HG02852 (cell line): ENCODE results near the gene CHIC2.
A peak's percentile ranks its signal among the peaks of the same experiment; 100 is the strongest.

ENCODE experiments used
- ATAC-seq: cut with Tn5 transposase; IDR thresholded peaks from one replicate; pipeline ENCODE4 v1.9.1; 2021; ENCODE audit warnings: mild to moderate bottlenecking, moderate library complexity; ENCODE audit not compliant: unreplicated experiment

Gene CHIC2

DNA sequence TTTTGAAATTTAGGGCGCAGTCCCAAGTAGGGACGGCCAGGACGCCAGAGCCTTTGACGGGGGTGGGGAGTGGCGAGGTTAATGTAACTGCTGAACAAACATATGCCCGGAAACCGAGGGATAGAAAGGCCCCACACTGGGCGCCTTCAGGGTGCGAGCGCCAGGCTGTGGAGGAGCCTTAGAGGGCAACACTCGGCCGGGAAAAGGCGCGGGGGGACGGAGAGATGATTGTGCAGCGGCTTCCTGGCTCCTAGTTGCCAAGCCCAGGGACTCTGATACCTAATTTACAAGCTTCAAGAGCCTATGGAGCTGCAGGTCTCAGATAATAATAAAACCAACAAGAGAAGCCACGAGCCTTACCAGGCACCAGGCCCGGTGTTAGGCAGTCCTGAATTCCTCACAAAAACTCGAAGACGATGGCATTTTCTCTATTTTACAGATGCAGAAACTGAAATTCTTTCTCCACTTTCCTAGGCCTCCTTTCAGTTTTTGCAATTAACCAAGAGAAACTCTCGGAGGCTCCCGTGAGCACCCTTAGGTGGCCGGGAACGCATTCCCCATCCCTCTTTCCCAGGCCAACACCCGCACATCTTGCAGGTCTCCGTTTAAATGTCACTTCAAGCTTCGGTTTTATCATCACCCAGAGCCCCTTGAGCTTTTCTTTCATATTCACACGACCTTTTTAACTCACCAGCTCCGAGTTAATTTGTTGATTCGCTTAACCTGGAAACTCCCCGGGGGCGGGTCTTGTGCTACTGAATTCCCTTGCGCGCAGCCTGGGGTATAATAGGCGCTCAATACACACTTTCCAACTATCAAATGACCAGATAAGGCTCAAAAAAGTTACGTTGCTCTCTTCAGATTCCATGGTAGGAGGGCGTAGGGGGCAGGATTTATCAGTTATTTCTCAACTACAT, 29.2 kb upstream of the CHIC2 start:
- no peak for ATAC-seq

DNA sequence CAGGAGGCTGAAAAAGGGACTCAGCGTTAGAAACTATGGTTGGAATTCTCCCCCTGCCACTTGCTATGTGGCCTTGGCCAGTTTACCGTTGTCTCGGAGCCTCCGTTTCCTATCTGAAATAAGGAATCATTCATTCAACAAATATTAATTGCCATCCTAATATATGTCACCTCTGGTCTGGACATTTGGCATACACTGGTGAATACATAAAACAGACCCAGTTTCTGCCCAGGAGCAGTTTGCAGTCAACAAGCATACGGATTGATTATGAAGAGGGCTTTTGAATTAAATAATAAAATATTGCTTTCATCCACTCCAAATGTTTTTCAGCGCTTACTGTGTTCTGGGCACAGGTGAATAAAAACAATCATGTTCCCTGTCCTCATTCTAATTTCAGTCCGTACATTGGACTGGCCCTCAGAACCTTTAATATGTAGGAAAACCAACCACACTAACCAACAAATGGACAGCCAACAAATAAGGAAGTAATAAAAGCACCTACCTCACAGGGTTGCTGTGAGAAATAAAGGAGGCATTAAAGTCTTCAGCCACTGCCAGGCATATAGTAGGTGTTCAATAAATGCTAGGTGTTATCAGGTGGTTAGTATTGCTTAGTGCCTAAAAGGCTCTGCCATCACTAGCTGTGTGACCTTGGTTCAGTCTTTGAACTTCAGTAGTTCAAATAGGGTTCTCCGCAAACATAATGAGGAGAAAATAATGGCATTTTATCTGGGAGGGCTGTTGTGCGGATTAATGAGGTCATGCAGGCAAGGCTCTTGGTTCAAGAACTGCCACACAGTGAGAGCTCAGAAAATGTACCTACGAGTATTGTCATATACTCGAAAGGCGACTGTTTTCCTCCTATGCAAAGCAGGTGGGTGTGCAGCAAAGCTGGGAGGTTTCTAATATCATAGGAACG, 28.3 kb upstream of the CHIC2 start:
- ATAC-seq = no peak

DNA sequence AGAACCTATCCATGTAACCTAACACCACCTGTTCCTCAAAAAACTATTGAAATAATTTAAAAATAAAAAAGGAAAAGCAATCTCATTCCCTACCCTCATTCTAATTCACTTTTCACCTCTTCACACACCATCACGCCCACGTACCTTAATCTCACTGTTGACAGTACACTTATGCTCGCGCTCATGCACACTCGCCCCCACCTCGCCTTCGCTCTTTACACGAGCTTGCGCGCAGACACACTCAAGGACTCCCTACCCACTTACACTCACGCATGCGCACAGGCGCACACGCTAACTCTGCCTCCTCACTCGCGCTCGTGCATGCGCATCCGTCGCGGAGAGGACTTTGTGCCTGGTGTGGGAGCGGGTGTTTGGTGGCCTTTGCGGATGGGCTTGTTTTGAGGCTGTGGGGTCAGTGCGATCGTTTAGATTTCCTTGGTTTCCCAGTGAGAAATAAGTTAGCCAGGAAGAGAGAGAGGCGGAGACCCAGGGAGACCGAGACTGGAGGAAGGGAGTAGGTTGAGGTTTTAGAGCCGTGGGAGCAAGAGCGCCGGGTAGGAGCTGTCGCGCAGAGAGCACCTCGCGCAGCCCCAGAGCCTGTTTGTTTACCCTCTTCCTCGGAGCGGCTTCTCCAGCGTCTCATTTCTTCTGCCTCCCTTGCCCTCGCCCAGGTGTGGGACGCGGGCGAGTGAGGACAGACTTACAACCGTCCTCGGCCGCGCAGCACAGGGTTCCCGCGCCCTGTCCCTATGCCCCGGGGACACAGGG, 27.4 kb upstream of the CHIC2 start:
- ATAC-seq = peak; percentile 89

DNA sequence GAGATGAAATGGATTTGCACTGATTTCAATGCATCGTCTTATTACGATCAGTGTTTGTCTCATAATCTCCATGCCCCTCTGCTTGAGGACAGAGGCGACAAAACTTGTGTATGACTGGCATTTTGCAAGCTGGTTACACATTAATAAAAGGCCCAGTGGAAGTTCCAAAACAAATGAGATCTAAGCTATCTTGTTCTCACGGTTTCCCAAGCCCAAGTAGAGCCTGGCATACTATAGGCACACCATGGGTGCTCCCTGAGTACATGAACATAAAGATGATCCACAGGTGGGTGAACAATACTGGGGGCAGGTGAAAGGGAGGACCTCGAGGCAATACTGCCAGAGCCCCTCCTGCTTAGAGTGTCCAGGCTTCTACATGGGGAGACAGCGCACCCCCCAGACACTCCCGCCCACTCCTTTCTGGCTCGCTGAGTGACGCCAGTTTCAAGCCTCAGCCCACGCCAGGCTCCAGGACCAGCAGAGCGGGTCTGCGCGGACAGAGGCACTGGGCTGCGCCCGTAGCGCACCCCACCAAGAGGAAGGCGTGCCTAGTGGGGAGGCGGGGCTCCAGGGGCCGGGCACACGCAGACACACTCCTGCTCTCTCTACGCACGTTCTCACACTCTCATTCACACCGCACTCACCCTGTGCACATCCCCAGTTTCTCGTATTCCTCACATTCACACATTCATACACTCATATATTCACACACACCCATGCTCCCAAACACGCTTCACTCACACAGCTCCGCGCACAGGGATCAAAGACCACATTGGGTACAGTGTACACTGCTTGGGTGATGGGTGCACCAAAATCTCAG, 26.6 kb upstream of the CHIC2 start:
- ATAC-seq = peak; percentile 53

DNA sequence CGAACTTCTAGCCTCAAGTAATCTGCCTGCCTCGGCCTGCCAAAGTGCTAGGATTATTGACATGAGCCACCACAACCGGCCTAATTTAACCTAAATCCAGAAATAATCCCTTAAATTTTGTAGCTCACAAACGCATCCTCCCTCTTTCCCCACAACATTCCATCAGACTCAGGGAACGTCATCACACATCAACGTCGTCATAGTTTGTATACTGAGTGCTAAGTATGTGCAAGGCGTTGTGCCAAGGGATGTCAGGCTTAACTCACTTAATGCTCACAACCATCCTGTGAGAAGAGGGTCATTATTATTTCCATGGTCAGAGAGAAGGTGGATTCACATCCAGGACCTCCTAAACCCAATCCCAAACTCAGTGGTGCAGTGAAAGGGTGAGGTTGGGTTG, 26.0 kb upstream of the CHIC2 start:
- no peak for ATAC-seq

DNA sequence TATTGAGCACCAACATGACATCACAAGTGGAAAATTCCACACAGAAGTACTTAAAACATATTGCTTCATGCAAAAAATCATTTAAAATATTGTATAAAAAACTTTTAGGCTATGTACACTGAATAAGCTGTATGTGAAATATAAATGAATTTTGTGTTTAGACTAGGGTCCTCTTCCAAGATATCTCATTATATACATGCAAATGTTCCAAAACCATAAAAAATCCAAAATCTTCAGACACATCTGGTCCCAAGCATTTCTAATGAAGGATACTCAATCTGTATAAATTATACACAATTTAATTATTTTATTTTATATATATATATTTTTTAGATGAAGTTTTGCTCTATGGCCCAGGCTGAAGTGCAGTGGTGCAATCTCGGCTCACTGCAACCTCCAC, 25.5 kb upstream of the CHIC2 start:
- ATAC-seq = no peak

DNA sequence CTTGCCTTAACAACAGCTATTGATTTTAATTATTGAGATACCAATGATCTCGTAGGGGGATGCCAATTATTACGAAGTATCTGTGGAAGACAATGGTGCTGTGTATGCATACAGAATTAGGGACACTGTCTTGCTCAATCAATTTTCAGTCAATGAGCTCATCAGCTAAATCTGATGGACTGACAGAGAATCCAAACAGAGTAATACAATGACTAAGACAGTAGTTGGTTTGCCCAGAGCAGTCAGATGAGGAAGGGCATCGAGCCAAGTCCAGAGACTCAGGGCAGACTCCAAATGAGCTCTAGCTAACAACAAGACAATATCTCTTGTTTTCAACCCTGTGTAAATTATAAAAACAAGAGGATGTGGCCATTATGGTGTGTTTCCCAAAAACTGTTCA, 20.9 kb upstream of the CHIC2 start:
- ATAC-seq = no peak

DNA sequence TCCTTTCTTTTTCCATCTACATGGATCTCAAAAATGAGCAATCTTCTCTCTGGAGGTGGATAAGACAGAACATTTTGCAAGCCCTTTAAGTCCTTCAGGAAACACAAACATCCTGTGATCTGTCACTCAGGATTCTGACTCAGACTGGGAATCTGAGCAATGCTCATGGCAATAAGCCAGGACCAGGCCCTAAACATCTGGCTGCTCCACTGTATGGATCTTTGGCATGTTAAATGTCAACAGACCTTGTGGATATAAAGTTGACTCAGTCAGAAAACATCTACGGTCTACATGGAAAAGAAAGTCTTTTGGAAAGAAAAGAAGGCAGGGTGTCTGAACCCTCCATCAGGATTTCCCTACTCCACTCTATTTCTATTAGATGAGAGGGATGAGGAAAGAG, 17.8 kb upstream of the CHIC2 start:
- no peak for ATAC-seq

DNA sequence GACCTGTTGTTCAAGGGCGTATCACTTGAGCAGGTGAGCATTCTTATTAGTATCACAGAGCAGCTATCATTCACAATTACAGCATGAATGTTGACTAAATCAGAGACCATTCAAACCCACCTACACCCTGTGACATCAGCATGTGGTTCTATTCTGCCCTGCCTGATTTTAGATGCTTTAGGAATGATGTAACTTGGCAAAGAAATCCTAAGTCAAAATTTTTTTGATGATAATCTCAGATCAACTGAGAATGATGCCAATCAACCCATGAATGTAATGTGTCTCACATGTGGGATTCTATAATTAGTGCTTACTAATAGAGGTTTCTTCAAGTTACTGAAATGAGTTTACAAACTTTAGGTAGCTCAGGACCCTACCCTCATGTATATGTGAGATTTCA, 13.4 kb upstream of the CHIC2 start:
- ATAC-seq = no peak

DNA sequence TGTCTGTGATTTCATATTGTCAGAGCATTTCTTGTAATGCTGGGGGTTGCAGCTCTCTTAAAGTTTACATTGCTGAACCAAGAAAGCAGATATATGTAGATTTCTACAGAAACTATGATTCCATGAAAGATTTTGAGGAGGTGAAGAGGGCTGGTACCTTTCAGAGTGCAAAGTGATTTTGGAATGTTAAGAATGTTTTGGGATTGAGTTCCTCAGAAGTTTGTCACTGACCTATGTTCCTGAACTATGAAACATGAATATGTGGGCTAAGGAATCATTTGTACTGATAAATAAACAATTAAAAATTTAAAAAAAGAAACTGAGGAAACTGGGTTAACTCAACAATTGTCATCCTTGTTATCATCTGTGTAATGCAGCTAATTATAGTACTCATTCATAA, 12.3 kb upstream of the CHIC2 start:
- ATAC-seq = no peak

DNA sequence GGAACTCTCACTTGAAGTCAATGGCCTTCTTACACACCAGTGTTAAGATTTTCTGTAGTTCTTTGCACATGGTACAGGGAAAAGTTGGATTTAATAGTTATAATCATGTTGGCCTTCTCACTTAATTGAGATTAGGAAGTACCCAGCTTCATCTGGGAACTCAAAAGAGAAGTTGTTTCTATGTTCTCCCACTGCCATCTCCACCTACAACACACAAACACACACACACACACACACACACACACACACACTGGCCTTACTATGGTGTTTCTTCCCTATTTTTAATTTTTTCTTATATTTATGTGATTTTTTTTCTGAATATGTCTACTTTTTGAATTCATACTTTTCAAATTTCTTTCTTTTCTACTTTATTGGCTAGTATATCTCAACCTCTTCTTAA, 10.0 kb upstream of the CHIC2 start:
- ATAC-seq = no peak

DNA sequence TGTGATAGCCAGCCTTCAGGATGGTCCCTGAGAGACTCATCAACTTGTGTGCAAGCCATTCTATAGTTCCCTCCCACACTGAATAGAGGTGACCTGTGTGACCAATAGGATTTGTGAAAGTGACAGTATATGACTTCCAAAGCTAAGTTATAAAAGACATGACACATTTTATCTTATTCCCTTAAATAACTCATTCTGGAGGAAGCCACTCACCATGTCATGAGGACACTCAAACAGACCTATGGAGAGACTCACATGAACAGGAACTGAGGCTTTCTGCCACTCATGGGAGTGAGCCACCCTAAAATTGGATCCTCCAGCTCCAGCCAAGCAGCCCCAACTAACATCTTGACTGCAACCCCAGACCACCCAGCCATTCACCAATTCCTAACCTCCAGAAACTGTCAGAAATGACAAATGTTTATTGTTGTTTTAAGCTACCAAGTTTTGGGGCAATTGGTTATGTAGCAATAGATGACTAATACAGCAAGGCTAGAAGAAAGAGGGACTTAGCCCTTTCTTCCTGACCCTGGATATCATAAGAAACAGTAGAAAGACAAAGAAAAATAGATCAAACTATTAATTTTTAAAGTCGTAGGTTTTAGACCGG, 9.0 kb upstream of the CHIC2 start:
- ATAC-seq = no peak

DNA sequence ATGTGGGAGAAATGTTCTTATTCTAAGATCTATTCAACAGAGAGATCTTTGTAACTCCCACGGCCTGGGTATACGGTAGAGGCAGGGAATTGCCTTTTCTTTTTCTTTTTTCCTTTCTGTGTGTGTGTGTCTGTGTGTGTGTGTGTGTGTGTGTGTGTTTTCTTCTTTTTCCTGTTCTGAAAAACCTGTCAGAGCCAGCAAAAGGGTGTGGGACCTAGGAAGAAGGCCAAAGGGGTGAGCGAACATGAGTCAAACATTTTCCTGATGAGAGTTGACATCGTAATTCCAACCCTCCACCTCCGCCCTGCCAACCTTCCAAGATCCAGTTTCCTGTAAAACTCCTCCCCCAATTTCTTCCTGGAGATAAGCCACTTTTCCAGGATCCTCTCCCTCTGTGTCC, 2.8 kb upstream of the CHIC2 start:
- ATAC-seq = no peak

DNA sequence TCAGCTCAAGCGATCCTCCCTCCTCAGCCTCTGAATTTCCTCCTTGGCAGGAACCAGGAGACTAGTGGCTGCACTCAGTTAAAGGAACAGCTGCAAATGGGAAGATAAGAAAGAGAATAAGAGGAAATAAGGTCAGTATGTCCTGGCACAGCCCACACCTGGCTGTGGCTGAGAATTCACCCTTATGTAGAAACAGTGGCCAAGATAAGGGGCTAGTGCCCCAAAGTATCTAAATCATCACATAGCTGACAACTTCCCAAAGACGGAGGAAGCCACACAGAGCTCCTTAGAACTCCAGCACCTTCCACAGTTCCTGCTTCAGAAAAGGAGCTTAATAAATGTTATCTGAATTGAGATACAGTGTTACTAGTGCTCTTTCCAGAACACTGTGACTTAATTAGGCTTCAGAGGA, 2.3 kb upstream of the CHIC2 start:
- ATAC-seq = no peak

DNA sequence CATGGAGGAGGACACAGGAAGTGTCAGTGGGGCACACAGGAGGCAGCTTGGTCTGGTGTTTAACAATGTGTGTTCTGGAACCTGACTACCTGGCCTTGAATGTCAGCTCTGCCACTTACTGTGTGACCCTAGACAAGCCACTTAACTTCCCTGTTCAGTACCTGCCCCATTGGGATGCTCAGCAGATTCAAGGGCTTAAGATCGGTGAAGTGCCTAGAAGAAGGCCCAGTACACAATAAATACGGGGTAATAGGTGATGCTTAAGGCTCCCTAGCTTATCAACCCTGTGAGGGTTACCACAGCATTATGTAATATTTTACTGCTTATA, 1.6 kb upstream of the CHIC2 start:
- no peak for ATAC-seq

DNA sequence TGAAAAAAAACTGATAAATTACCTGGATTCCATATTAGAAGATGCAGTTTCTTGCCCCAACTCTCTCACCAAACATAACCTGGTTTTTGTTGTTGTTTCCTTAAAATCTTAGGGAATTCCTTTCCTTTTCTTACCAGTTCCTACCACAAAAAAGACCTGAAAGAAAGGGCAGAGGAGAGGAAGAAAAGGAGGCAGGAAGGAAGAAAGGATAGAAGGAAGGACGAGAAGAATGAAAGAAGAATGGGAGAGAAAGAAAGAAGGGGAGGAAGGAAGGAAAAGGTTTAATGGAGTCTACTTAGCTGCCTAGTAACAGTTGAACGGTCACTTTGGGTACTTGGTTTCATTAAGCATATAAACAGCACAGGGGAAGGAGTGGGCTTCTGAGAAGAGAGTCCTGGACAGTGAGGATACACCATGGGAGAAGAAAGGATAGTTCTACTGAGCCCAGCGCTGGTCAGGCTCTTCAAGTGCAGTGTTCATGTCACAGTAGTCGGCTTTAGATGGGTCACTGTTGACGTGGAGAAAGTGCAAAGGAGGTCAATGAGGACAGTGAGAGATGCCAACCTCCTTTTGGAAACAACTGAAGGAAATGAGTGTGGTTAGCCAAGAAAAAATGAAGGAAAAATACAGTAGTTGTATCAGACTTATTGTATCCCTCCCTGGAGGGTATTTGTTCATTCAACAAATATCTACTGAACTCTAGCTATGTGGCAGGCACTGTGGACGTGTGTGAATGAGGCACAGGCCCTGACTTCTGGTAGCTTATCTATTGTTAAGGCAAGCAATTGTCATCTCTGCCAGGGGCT, 1.1 kb upstream of the CHIC2 start:
- no peak for ATAC-seq

DNA sequence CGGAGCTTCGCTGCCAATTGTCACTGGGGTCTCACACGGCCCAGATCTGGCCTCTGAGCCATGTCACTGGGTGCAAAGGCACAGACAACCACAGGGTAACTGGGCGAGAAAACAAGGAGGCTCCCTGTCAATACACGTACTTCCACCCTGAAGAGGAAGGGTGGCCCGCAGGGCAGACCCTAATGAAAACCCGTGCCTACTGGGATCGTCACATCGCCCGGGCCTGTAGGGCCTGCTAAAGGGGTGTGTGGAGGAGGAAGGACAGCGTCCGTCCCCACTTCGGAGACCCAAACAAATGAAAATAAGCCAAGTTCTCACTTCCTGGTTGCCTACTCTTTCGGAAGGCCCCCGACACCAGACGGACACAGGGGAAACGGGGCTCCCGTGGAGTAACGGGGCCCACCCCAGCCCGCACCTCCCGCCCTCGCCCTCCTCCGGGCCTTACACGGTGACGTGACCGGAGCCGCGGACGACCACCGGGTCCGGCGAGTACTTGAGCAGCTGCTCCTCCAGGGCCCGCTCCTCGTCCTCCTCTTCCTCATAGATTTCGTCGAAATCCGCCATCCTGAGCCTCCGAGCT, 578 bp downstream of the CHIC2 start:
- ATAC-seq = peak; percentile 24

DNA sequence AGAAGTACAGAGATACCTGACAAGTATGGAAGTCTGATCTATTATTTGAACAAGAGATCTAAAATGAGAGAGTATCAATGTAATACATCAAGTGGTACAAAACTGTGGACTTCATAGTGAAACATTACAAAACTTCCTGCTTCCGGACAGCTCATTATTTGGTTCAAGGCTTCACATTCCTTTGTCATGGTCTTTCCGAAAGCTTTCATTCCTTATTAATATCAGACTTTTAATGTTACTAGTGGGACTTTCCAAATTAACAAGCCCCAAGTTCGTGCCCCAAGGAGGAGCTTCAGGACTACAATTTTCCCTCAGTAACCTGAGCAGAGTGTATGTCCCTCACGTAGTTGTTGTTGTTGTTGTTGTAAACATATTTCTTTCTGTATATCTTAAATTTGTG, 1.2 kb downstream of the CHIC2 start:
- ATAC-seq = no peak

DNA sequence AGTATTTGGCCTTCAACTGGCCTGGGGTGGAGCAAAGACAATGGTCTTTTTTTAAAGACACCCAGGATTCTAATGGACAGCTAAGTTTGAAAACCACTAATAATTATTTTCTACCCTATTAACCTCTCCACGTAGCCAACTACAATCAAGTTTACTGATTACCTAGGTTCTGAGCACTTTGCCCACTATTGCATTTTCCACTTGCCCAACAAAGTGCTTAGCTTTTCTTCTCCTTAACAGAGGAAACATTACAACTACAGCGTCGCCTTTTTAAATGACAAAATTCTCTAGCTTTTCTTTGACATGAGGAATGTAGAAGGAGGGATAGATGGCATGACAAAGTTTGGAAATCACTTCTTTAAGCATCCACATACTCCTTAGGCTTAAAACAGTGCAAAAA, 2.0 kb downstream of the CHIC2 start:
- ATAC-seq = no peak
